Astrocyte of the spinal cord (primary cell): ENCODE results near the gene GALNT5.

Experiments used
- DNase-seq: peaks from one replicate; pipeline ENCODE4 v3.0.0; 2011; ENCODE audit warnings: low read depth, low spot score
- H3K4me3 ChIP-seq: 2 replicates; pipeline ENCODE4 v1.5.1; 2011; ENCODE audit warnings: low read depth, mild to moderate bottlenecking, low read length, moderate library complexity
- CTCF ChIP-seq: IDR thresholded peaks from 2 replicates; pipeline ENCODE4 v1.5.1; 2012; ENCODE audit warnings: low read depth, mild to moderate bottlenecking, low read length, inconsistent platforms
- in situ Hi-C: cut with HindIII; loops from 2 replicates; pipeline ENCODE4 v1.10.0; 2017; ENCODE audit warnings: low sequenced_read_pairs

The GALNT5 gene

GRCh38 chr2:157327621-157328500, 70.4 kb downstream of the GALNT5 start:
- TF ChIP-seq CTCF: peak; percentile 98
- peak; percentile 66 for DNase-seq
- in situ Hi-C loops: no loop called here
- H3K4me3 ChIP-seq: no peak overlapping the region

GRCh38 chr2:157329524-157329923, 72.0 kb downstream of the GALNT5 start:
- DNase-seq: no peak
- in situ Hi-C loops: no loop called here
- TF ChIP-seq CTCF: no peak
- no peak overlapping the region for H3K4me3 ChIP-seq

- no peak for DNase-seq
- no peak for TF ChIP-seq CTCF
- in situ Hi-C loops: no loop called here
- H3K4me3 ChIP-seq: no peak overlapping the region
Observed at GRCh38 chr2:157333304-157334047, 76.0 kb downstream of the GALNT5 start.

- in situ Hi-C loops: no loop called here
- DNase-seq: no peak
- H3K4me3 ChIP-seq: no peak overlapping the region
- TF ChIP-seq CTCF: no peak
Observed at GRCh38 chr2:157334335-157334734, 76.8 kb downstream of the GALNT5 start.

GRCh38 chr2:157334797-157335196, 77.3 kb downstream of the GALNT5 start:
- in situ Hi-C loops: no loop called here
- no peak overlapping the region for H3K4me3 ChIP-seq
- TF ChIP-seq CTCF: no peak
- no peak for DNase-seq

- DNase-seq: peak; percentile 25
Observed at GRCh38 chr2:157336137-157337010, 78.9 kb downstream of the GALNT5 start.

More at GRCh38 chr2:157336137-157337010, 78.9 kb downstream of the GALNT5 start:
- no peak overlapping the region for H3K4me3 ChIP-seq
- peak; percentile 72 for TF ChIP-seq CTCF
- in situ Hi-C loops: no loop called here
